ENCODE results near the gene TMEM238. TPM values are rescaled to one million over a fixed set of nuclear protein-coding genes. Genes with fewer than 3 reads are reported as not detected.

Gene TMEM238
- polyA plus RNA-seq, 1 of the 3 experiments (the other 2 are of a cell fraction), result 0.12 TPM

DNA sequence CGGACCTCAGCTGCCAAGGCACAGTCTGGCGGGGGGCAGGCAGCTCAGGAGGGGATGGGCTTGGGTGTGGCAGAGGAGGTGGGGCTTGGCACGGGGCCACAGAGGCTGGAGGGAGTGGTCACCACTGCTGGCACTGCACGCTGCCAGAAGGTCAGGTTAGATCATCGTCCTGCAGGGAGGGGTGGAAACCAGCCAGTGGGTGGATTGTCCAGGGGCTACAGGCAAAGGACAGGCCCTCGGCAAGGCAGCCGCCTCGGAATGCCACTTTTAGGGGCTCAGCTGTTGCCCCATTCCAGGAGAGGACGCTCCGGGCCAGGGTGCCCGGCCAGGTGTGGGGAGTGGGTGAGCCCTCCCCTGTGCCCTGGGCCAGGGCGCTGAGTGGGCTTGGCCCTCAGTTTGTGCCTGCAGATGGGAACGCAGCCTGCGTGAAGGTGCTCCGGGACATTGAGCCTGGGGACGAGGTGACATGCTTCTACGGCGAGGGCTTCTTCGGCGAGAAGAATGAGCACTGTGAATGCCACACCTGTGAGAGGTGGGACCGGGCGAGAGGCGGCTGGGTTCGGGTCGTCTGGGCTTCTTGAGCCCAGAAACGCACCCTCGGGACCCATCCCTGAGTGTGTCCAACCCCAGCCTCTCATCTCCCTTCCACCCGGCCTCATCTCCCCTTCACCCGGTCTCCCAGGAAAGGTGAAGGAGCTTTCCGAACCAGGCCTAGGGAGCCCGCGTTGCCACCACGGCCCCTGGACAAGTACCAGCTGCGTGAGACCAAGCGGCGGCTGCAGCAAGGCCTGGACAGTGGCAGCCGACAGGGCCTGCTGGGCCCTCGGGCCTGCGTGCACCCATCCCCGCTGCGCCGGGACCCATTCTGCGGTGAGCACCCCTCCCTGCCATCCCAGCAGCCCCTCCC is 38.0 kb downstream of the TMEM238 start:
- ChIA-PET POLR2A (no interaction called here), CTCF (interaction anchor here (0.8 to 1.3 kb wide), 4 partner anchors 37 to 158 kb away, joined by 3 to 4 read pairs (median 4); partner anchors contain the start of gene TMEM238)
- Histone ChIP-seq H2AFZ (ENCODE audit: low read depth) (no peak overlapping the region), H3K79me2 (ENCODE audit: insufficient read depth) (no peaks in the 10 kb centered on the region), H3K36me3 (replicated peaks in 1 of 2; ENCODE audit: control insufficient read depth in 1 of 2, insufficient read depth in 2 of 2, low read length in 1 of 2) (peaks cover 0 to 4% of the 10 kb centered on the region in 2 experiments), H3K4me1 (ENCODE audit: control insufficient read depth in 1 of 2, insufficient read depth in 2 of 2, low read depth in 1 of 2, low read length in 1 of 2) (peaks cover 0 to 38% of the 10 kb centered on the region in 2 experiments; a peak in 1 of 4 replicates), H3K9me3 (no peaks in the 10 kb centered on the region), H3K9me2 (no peaks in the 10 kb centered on the region), H3K27me3 (ENCODE audit: insufficient read depth) (no peaks in the 10 kb centered on the region), H3K27ac (ENCODE audit: low read depth in 2 of 2, low read length in 1 of 2) (peak overlapping the region in 1 of 2 experiments; percentile 85; a peak in 1 of 4 replicates), H3K4me3 (ENCODE audit: low read depth in 2 of 2, low read length in 1 of 2) (no peak overlapping the region), H3F3A (replicated peaks; ENCODE audit: insufficient read depth) (peaks cover 6% of the 10 kb centered on the region), H4K20me1 (ENCODE audit: insufficient read depth) (no peaks in the 10 kb centered on the region), H3K4me2 (no peak overlapping the region), H3K9ac (no peak overlapping the region)
- TF ChIP-seq MEF2A (IDR thresholded peaks at IDR 0.05; ENCODE audit: borderline replicate concordance, low read depth) (no peak), JUND (IDR thresholded peaks at IDR 0.05) (no peak), YY1 (IDR thresholded peaks at IDR 0.05; ENCODE audit: low read depth) (no peak), GABPA (IDR thresholded peaks at IDR 0.05; ENCODE audit: low read depth) (no peak), MAX (IDR thresholded peaks at IDR 0.05; ENCODE audit: low read depth) (no peak), NFIC (IDR thresholded peaks at IDR 0.05; ENCODE audit: borderline replicate concordance) (peak; percentile 42; the same call in 1 of the 2 replicates), RCOR1 (IDR thresholded peaks at IDR 0.05; ENCODE audit: low read length) (no peak), ELF1 (IDR thresholded peaks at IDR 0.05) (no peak)
- TF ChIP-seq, protein P1, sequence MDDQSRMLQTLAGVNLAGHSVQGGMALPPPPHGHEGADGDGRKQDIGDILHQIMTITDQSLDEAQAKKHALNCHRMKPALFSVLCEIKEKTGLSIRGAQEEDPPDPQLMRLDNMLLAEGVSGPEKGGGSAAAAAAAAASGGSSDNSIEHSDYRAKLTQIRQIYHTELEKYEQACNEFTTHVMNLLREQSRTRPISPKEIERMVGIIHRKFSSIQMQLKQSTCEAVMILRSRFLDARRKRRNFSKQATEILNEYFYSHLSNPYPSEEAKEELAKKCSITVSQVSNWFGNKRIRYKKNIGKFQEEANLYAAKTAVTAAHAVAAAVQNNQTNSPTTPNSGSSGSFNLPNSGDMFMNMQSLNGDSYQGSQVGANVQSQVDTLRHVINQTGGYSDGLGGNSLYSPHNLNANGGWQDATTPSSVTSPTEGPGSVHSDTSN (IDR thresholded peaks at IDR 0.05), result no peak
- DNase-seq, result peak; percentile 51
- WGBS (ENCODE audit: low lambda C conversion rate), result 91% methylated on average over 24 of the region's 43 CpGs

DNA sequence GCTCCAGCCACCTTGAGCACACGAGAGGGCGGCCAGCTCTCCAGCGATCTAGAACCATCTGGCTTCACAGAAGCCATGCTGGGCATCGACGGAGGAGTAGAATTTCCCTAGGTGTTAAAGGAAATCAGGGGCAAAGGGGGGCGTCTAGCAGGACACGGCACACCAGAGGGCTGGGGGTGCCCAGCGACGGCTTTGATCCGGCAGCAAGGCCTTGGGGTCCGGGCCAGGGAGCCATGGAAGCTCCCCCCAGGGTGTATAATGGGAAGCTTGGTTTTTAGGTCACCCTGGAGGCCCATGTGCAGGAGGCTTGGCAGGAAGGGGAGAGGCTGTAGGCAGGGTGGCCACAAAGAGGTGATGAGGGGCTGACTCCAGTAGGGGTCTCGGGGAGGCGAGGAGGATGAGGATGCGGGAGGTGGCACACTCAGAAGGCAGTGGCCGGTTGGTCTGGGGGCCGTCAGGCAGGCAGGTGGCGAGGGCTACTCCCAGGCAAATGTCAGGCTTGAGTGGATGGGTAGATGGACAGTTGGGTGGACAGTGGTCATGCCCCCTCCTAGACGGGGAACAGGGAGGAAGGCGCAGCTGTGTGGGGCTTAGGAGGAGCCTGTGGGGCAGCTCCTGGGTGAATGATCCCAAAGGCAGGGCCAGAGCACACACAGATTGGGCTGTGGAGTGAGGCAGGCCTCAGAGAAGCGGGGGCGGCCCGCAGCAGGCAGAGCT is 38.8 kb downstream of the TMEM238 start:
- no peak overlapping the region for H3K9ac ChIP-seq
- H3K4me1 ChIP-seq (ENCODE audit: control insufficient read depth in 1 of 2, insufficient read depth in 2 of 2, low read depth in 1 of 2, low read length in 1 of 2), result peaks cover 0 to 38% of the 10 kb centered on the region in 2 experiments; a peak in 1 of 4 replicates
- H3K27me3 ChIP-seq (ENCODE audit: insufficient read depth), result no peaks in the 10 kb centered on the region
- peaks cover 6% of the 10 kb centered on the region for H3F3A ChIP-seq (replicated peaks; ENCODE audit: insufficient read depth)
- no peaks in the 10 kb centered on the region for H4K20me1 ChIP-seq (ENCODE audit: insufficient read depth)
- H3K36me3 ChIP-seq (replicated peaks in 1 of 2; ENCODE audit: control insufficient read depth in 1 of 2, insufficient read depth in 2 of 2, low read length in 1 of 2), result peaks cover 0 to 4% of the 10 kb centered on the region in 2 experiments
- ChIA-PET CTCF (interaction anchor here (0.8 to 1.0 kb wide), 4 partner anchors 38 to 287 kb away, joined by 3 read pairs; partner anchors contain the start of gene TMEM238), POLR2A (interaction anchor here (1.1 kb wide), 1 partner anchor 62 kb away, joined by 5 read pairs; the partner anchor contains the start of gene UBE2S)
- H3K79me2 ChIP-seq (ENCODE audit: insufficient read depth), result peaks cover 7% of the 10 kb centered on the region; the same call in 1 of the 2 replicates
- H3K9me3 ChIP-seq, result no peaks in the 10 kb centered on the region
- no peak overlapping the region for H3K4me3 ChIP-seq (ENCODE audit: low read depth in 2 of 2, low read length in 1 of 2)
- no peak for DNase-seq
- no peak overlapping the region for H2AFZ ChIP-seq (ENCODE audit: low read depth)
- H3K4me2 ChIP-seq, result no peak overlapping the region
- peak overlapping the region in 1 of 2 experiments; percentile 85; a peak in 2 of 4 replicates for H3K27ac ChIP-seq (ENCODE audit: low read depth in 2 of 2, low read length in 1 of 2)
- 94% methylated on average over 22 of the region's 22 CpGs for WGBS (ENCODE audit: low lambda C conversion rate)
- H3K9me2 ChIP-seq, result no peaks in the 10 kb centered on the region
- TF ChIP-seq RAD21 (IDR thresholded peaks at IDR 0.05; ENCODE audit: low read length) (no peak), POLR2AphosphoS5 (IDR thresholded peaks at IDR 0.05; ENCODE audit: low read depth, low read length) (no peak), FOXM1 (IDR thresholded peaks at IDR 0.05; ENCODE audit: low read depth) (no peak), TAF1 (IDR thresholded peaks at IDR 0.05; ENCODE audit: borderline replicate concordance, low read depth, low read length) (no peak), CTCF (IDR thresholded peaks at IDR 0.05) (no peak), GABPA (IDR thresholded peaks at IDR 0.05; ENCODE audit: low read depth) (no peak)
- TF ChIP-seq, protein P2, sequence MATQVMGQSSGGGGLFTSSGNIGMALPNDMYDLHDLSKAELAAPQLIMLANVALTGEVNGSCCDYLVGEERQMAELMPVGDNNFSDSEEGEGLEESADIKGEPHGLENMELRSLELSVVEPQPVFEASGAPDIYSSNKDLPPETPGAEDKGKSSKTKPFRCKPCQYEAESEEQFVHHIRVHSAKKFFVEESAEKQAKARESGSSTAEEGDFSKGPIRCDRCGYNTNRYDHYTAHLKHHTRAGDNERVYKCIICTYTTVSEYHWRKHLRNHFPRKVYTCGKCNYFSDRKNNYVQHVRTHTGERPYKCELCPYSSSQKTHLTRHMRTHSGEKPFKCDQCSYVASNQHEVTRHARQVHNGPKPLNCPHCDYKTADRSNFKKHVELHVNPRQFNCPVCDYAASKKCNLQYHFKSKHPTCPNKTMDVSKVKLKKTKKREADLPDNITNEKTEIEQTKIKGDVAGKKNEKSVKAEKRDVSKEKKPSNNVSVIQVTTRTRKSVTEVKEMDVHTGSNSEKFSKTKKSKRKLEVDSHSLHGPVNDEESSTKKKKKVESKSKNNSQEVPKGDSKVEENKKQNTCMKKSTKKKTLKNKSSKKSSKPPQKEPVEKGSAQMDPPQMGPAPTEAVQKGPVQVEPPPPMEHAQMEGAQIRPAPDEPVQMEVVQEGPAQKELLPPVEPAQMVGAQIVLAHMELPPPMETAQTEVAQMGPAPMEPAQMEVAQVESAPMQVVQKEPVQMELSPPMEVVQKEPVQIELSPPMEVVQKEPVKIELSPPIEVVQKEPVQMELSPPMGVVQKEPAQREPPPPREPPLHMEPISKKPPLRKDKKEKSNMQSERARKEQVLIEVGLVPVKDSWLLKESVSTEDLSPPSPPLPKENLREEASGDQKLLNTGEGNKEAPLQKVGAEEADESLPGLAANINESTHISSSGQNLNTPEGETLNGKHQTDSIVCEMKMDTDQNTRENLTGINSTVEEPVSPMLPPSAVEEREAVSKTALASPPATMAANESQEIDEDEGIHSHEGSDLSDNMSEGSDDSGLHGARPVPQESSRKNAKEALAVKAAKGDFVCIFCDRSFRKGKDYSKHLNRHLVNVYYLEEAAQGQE (IDR thresholded peaks at IDR 0.05; ENCODE audit: low read depth, low read length), result no peak
- TF ChIP-seq, protein P3, sequence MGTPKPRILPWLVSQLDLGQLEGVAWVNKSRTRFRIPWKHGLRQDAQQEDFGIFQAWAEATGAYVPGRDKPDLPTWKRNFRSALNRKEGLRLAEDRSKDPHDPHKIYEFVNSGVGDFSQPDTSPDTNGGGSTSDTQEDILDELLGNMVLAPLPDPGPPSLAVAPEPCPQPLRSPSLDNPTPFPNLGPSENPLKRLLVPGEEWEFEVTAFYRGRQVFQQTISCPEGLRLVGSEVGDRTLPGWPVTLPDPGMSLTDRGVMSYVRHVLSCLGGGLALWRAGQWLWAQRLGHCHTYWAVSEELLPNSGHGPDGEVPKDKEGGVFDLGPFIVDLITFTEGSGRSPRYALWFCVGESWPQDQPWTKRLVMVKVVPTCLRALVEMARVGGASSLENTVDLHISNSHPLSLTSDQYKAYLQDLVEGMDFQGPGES (IDR thresholded peaks at IDR 0.05; ENCODE audit: low read depth, low read length), result no peak
